Stimulated activated naive CD8-positive, alpha-beta T cell treated with anti-CD3 and anti-CD28 coated beads, Interleukin-15, amount 100 ng/mL, for 72 hours (primary cell): ENCODE results near the gene MCRIP2.

Experiments
- ATAC-seq: fragments of 150-1000 bp; cut with Tn5 transposase; 2 replicates; pipeline ENCODE4 v1.10.0; 2021; ENCODE audit warnings: mild to moderate bottlenecking, moderate library complexity
- DNase-seq, 2 donors: peaks; one replicate each; pipeline ENCODE4 v3.0.0; 2021 to 2022
- H3K27ac Mint-ChIP-seq, 2 donors: one replicate each; pipeline ENCODE4 v1.8.0; 2022; ENCODE audit warnings: mild to moderate bottlenecking in 2 of 2, mixed read lengths in 2 of 2, moderate library complexity in 2 of 2
- H3K27me3 Mint-ChIP-seq: one replicate; pipeline ENCODE4 v1.8.0; 2022; ENCODE audit warnings: mixed read lengths
- H3K4me1 Mint-ChIP-seq: one replicate; pipeline ENCODE4 v1.8.0; 2022; ENCODE audit warnings: mild to moderate bottlenecking, mixed read lengths
- H3K4me3 Mint-ChIP-seq, 2 donors: one replicate each; pipeline ENCODE4 v1.8.0; 2022; ENCODE audit warnings: mild to moderate bottlenecking in 2 of 2, mixed read lengths in 2 of 2, moderate library complexity in 1 of 2
- H3K9me3 Mint-ChIP-seq, 2 donors: one replicate each; pipeline ENCODE4 v1.8.0; 2022; ENCODE audit warnings: mixed read lengths in 2 of 2

The MCRIP2 gene

DNA sequence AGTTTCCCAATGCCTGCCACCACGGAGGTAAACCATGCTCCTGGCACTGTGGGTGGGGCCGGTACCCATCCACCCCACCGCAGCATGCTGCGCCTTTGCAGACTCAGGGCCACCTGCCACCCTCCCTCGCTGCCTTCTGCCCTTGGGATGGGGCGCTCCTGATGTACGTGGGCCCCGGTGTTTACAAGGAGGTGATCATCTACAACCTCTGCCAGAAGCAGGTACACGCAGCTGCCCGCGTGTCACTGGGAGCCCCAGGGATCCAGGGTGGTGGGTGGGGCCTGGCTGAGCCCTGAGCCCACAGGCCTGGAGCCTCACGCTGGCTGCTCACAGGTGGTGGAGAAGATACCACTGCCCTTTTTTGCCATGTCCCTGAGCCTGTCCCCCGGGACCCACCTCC lies 24.9 kb downstream of the MCRIP2 start:
- DNase-seq (no peak), ATAC-seq (no peak)
- Mint-ChIP-seq H3K9me3 (no peaks in the 10 kb centered on the region), H3K27me3 (no peaks in the 10 kb centered on the region), H3K27ac (no peak overlapping the region), H3K4me1 (peaks cover 25% of the 10 kb centered on the region), H3K4me3 (no peak overlapping the region)

GRCh38 chr16:667113-667779 lies 25.6 kb downstream of the MCRIP2 start:
- Mint-ChIP-seq H3K27ac (peak overlapping the region; percentile 83 to 91), H3K4me1 (peaks cover 22% of the 10 kb centered on the region), H3K27me3 (no peaks in the 10 kb centered on the region), H3K9me3 (no peaks in the 10 kb centered on the region), H3K4me3 (peak overlapping the region; percentile 9 to 94)
- DNase-seq = no peak
- ATAC-seq = no peak

GRCh38 chr16:667780-668518 lies 26.3 kb downstream of the MCRIP2 start, which contains the start of gene RHOT2:
Gene RHOT2, plus strand, starts transcription at chr16:668132. Its CDS starts 68 bp downstream, at chr16:668200.
- ATAC-seq = peak; percentile 92
- H3K27ac Mint-ChIP-seq = peak within 1 kb of the TSS; percentile 83 to 96
- H3K4me1 Mint-ChIP-seq = peaks cover 22% of the 10 kb centered on the region
- H3K4me3 Mint-ChIP-seq = peak within 1 kb of the TSS; percentile 84 to 94
- DNase-seq = peak; percentile 93 to 95
- no peaks in the 10 kb centered on the region for H3K27me3 Mint-ChIP-seq
- no peaks in the 10 kb centered on the region for H3K9me3 Mint-ChIP-seq

GRCh38 chr16:668519-669171 lies 27.0 kb downstream of the MCRIP2 start:
- H3K27me3 Mint-ChIP-seq = no peaks in the 10 kb centered on the region
- H3K27ac Mint-ChIP-seq = peak overlapping the region; percentile 19 to 96
- DNase-seq (no peak), ATAC-seq (peak; percentile 3)
- H3K9me3 Mint-ChIP-seq = no peaks in the 10 kb centered on the region
- peaks cover 22% of the 10 kb centered on the region for H3K4me1 Mint-ChIP-seq
- peak overlapping the region; percentile 84 to 94 for H3K4me3 Mint-ChIP-seq

DNA sequence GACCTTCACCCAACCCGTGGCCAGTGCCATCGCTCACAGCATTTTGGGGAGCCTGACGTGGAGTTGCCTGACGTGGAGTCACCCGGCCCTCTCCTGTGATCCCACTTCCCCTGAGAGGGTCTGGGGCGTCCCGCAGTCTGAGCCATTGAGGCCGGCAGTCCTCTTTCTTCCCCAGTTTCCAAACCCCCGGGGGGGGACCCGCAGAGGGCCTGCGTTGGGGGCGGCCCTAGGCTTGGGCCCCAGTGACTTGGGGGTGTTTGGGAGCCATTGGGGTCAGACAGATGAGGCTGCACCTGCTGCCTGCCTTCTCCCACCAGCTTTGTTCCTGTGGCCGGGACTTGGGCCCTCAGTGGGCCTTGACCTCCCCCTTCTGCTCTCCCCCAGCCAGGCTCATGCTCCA lies 28.0 kb downstream of the MCRIP2 start:
- H3K27ac Mint-ChIP-seq = peak overlapping the region; percentile 63 to 69
- peaks cover 23% of the 10 kb centered on the region for H3K4me1 Mint-ChIP-seq
- no peaks in the 10 kb centered on the region for H3K9me3 Mint-ChIP-seq
- H3K4me3 Mint-ChIP-seq = peak overlapping the region; percentile 32 to 94
- ATAC-seq (no peak), DNase-seq (no peak)
- H3K27me3 Mint-ChIP-seq = peaks cover under 1% of the 10 kb centered on the region

DNA sequence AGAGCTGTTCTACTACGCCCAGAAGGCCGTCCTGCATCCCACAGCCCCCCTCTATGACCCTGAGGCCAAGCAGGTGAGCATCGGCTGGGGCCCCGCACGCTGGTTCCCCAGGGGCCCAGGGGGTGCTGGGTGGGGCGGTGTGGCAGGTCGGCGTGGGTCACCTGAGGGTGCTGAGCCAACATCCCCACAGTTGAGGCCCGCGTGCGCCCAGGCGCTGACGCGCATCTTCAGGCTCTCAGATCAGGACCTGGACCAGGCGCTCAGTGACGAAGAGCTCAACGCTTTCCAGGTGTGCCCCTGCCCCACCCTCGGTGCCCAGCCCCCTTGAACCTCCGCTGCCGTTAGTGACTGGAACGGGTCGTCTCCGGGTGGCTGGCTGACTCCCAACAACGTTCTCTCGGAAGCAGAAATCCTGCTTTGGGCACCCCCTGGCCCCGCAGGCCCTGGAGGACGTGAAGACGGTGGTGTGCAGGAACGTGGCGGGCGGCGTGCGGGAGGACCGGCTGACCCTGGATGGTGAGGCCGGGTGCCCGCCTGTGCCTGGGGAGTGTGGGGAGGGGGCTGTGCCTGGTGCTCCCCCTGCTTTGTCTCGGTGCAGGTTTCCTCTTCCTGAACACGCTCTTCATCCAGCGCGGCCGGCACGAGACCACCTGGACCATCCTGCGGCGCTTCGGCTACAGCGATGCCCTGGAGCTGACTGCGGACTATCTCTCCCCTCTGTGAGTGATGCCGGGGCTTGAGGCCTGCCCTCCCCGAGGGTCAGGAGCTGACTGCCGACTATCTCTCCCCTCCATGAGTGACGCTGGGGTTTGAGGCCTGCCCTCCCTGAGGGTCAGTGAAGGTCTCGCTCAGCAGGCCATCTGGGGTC lies 29.1 kb downstream of the MCRIP2 start:
- no peak overlapping the region for H3K4me3 Mint-ChIP-seq
- no peak for ATAC-seq
- peaks cover 31% of the 10 kb centered on the region for H3K4me1 Mint-ChIP-seq
- peaks cover 10% of the 10 kb centered on the region for H3K27me3 Mint-ChIP-seq
- peak overlapping the region in 1 of 2 donors; percentile 63 for H3K27ac Mint-ChIP-seq
- DNase-seq = no peak
- H3K9me3 Mint-ChIP-seq = no peaks in the 10 kb centered on the region

DNA sequence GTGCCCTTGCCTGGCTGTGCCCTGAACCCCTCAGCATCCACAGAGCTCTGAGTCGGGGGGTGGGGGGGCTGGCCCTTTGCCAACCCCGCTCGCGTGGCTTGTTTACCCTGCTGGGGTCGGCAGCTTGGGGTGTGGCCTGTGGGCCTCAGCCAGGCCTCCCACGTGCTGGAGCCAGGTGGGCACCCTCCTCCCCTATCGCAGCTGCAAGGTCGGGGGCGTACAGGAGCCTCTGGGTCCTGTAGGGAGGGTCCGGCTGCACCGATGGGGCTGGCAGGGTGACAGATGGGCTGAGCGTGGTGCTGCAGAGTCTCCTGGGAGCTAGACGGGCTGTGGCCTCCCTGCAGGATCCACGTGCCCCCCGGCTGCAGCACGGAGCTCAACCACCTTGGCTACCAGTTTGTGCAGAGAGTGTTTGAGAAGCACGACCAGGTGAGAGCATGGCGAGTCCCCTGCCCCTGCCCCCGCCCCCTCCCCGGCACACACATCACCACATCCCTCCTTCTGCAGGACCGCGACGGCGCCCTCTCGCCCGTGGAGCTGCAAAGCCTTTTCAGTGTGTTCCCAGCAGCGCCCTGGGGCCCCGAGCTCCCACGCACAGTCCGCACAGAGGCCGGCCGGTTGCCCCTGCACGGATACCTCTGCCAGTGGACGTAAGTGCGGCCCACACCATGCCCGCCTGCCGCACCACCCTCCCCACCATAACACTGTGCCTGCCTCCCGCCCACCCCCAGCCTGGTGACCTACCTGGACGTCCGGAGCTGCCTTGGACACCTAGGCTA lies 29.9 kb downstream of the MCRIP2 start:
- Mint-ChIP-seq H3K27ac (no peak overlapping the region), H3K4me1 (peaks cover 31% of the 10 kb centered on the region), H3K9me3 (no peaks in the 10 kb centered on the region), H3K27me3 (peaks cover 10% of the 10 kb centered on the region), H3K4me3 (no peak overlapping the region)
- no peak for ATAC-seq
- no peak for DNase-seq

GRCh38 chr16:672371-672770 lies 30.7 kb downstream of the MCRIP2 start:
- H3K27ac Mint-ChIP-seq = no peak overlapping the region
- H3K9me3 Mint-ChIP-seq = no peaks in the 10 kb centered on the region
- H3K27me3 Mint-ChIP-seq = peaks cover 19% of the 10 kb centered on the region
- no peak for ATAC-seq
- DNase-seq = no peak
- no peak overlapping the region for H3K4me3 Mint-ChIP-seq
- H3K4me1 Mint-ChIP-seq = peaks cover 31% of the 10 kb centered on the region

DNA sequence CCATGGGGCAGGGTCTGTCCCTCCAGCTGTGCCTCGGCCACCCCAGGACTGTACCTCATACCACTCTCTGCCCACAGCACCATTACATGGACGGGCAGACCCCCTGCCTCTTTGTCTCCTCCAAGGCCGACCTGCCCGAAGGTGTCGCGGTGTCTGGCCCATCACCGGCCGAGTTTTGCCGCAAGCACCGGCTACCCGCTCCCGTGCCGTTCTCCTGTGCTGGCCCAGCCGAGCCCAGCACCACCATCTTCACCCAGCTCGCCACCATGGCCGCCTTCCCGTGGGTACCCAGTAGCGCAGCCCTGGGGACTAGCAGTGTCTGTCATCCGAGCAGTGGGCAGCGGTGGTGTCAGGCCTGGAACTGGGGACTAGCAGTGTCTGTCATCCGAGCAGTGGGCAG lies 31.2 kb downstream of the MCRIP2 start:
- ATAC-seq (no peak), DNase-seq (no peak)
- no peaks in the 10 kb centered on the region for H3K9me3 Mint-ChIP-seq
- no peak overlapping the region for H3K27ac Mint-ChIP-seq
- H3K27me3 Mint-ChIP-seq = peaks cover 19% of the 10 kb centered on the region
- H3K4me1 Mint-ChIP-seq = peaks cover 26% of the 10 kb centered on the region
- no peak overlapping the region for H3K4me3 Mint-ChIP-seq

- Mint-ChIP-seq H3K4me3 (no peak overlapping the region), H3K27me3 (peaks cover 19% of the 10 kb centered on the region), H3K4me1 (peaks cover 25% of the 10 kb centered on the region), H3K9me3 (no peaks in the 10 kb centered on the region), H3K27ac (no peak overlapping the region)
- ATAC-seq = no peak
- no peak for DNase-seq
Measured at GRCh38 chr16:673399-673991, 31.9 kb downstream of the MCRIP2 start.

DNA sequence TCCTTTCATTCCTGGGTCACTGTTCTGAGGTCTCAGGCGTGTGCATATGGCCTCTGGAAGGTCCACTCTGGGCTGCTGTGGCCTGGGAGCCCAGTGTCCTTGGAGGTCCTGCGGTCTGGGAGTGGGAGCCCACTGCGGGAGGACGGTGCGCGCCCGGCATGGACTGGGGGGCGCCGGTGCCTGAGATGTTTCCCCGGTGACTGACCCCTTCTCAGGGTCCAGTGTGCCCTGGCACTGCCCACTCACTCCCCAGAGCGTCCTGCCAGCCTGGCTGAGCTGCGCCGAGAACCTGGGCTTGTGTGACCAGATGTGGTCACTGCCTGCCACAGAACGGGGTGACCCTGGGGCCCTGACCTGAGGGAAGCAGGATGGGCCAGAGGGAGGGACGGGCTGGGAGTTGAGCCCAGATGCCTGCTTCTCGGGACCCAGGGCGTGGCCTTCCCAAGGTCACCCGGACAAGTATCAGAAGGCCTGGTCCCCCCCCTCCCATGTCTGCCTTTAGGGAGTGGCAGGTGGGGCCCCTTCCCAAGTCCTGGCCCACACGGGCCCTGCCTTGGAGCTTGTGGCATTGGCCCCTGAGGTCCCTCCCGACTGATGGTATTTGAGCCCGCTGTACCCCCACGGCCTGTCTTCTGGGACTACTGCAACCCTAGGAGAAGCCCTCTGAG lies 32.7 kb downstream of the MCRIP2 start:
- Mint-ChIP-seq H3K27ac (no peak overlapping the region), H3K4me1 (peaks cover 25% of the 10 kb centered on the region), H3K9me3 (no peaks in the 10 kb centered on the region), H3K27me3 (peaks cover 19% of the 10 kb centered on the region), H3K4me3 (no peak overlapping the region)
- no peak for ATAC-seq
- no peak for DNase-seq

DNA sequence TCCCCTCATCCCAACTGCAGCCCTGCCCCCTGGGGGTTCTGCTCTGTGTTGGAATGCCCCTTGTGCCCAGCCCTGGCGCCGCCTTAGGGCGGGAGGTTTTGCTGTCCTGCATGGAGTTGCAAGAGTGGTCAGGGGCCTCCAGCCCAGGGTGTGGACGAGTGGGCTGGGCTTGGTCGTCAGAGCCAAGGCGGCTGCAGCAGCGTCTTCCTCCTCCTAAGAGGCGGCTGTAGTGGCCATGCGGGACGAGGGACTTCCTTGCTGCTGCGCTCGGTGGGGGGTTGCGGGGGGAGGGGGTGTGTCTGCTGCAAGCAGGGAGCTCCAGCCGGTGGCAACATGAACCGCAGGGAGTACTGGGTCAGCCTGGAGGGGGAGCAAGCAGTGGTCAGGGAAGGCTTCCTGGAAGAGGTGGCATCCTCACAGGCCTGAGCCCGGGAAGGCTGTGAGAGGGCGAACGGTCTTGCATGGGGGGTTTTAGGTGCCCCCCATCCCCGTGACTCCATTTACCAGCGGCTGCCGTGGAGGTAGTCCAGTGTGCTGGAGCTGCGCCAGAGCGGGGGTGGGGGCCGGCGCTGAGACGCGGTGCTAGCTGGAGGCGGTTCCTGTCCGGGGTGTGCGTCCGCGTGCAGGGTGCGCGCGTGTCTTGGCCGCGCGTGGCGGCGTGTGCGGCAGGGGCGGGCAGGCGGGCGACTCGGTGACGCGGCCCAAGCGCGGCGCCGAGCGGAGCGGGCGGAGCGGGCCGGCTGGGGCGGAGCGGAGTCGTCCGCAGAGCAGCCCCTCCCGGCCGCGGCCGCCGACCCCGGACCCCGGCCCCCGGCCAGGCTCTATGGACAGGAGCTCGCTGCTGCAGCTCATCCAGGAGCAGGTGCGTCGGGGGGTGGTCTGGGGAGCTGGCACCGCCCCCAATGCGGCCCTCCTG lies 33.6 kb downstream of the MCRIP2 start, which contains the start of gene RHBDL1:
RHBDL1 (plus strand) TSS at position 704 of the 916 bp plus-strand sequence; CDS start at position 824, 120 bp downstream.
- Mint-ChIP-seq H3K4me1 (peaks cover 20% of the 10 kb centered on the region), H3K27me3 (peaks cover 19% of the 10 kb centered on the region), H3K27ac (no peak within 1 kb of the TSS), H3K9me3 (no peaks in the 10 kb centered on the region), H3K4me3 (peak within 1 kb of the TSS; percentile 15 to 61)
- ATAC-seq = no peak
- DNase-seq = no peak
